SJCRH30 (cell line): ENCODE results near the gene LRRC46. TPM values are rescaled to one million over a fixed set of nuclear protein-coding genes. Genes with fewer than 3 reads are reported as not detected.

Experiments used
- DNase-seq, 2 experiments: peaks; one replicate each; pipeline ENCODE4 v3.0.0-alpha.2; 2015 to 2020
- H3K27ac ChIP-seq: fragments of 250-450 bp; sonication (Bioruptor Pico); 2 replicates; pipeline ENCODE4 v1.5.1; 2020; ENCODE audit warnings: mild to moderate bottlenecking, moderate library complexity
- H3K27me3 ChIP-seq: fragments of 250-450 bp; sonication (Bioruptor Pico); 2 replicates; pipeline ENCODE4 v1.5.1; 2020; ENCODE audit warnings: mild to moderate bottlenecking, moderate library complexity
- H3K36me3 ChIP-seq: fragments of 250-450 bp; sonication (Bioruptor Pico); 2 replicates; pipeline ENCODE4 v1.5.1; 2020; ENCODE audit warnings: mild to moderate bottlenecking, moderate library complexity
- H3K4me1 ChIP-seq: fragments of 250-450 bp; sonication (Bioruptor Pico); 2 replicates; pipeline ENCODE4 v1.5.1; 2020; ENCODE audit warnings: mild to moderate bottlenecking, moderate library complexity
- H3K4me3 ChIP-seq: fragments of 250-450 bp; sonication (Bioruptor Pico); 2 replicates; pipeline ENCODE4 v1.5.1; 2020; ENCODE audit warnings: mild to moderate bottlenecking, moderate library complexity
- H3K9me3 ChIP-seq: fragments of 250-450 bp; sonication (Bioruptor Pico); replicated peaks from 2 replicates; pipeline ENCODE4 v1.5.1; 2020; ENCODE audit warnings: mild to moderate bottlenecking, moderate library complexity
- total RNA-seq: library from RNA; depleted of rRNA; stranded (reverse); fragments of >200 nt; shearing (Covaris generic); gene quantifications from 2 replicates; pipeline ENCODE4 v1.2.3, GENCODE V29; 2014

Gene LRRC46
- total RNA-seq, 1 experiment from 2014 or later, result 0.34 TPM

DNA sequence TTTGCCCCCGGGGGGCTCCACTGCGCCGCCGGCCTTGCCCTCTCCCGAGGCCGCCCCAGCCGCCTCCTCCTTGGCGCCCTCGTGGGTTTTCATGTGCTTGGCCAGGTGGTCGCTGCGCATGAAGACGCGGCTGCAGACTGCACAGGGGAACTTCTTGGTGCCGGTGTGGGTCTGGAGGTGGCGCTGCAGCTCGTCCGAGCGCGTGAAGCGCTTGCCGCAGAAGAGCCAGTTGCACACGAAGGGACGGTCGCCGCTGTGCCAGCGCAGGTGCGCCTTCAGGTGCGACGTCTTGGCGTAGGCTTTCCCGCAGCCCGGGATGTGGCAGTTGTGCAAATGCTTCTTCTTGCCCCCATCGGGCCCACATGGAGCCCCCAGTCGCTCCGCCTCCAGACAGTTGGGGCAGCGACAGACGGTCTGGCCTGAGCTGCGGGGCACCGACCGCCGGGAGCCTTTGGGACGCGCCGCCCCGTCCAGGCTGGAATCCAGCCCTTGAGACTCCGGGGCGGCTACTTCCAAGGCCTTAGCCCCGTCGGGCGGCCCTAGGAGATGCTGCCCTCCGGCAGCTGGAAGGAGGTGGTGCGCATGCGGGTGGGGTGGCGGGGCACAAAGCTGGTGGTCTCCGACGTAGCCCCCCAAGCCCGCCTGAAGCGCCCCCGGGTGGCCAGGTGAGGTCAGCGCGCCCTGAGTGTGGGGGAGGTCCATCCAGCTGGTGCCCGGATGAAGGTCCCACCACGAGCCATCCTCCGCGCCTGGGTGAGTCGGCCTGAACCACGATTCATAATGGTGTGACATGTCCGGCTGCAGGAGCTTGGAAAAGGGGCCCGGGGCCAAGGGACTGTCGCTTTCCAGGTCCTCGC lies 16.1 kb downstream of the LRRC46 start:
- H3K27me3 ChIP-seq, result peaks cover 68% of the 10 kb centered on the region

DNA sequence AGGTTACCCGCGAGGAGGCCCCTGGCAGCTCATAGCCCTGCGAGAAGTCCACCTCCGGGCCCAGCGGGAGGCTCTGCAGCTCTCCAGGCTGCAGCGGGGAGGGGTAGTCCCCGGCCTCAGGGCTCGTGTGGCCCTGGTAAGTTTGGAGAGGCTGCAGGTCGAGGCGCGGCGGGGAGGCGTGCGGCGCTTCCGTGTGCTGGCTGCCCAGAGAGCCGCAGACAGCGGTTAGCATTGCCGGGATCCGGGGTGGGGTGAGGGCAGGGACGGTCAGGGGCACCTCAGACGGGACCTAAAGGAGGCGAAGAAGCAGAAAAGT lies 16.7 kb downstream of the LRRC46 start:
- H3K9me3 ChIP-seq, result no peaks in the 10 kb centered on the region
- no peak for DNase-seq
- H3K27me3 ChIP-seq, result peaks cover 74% of the 10 kb centered on the region
- H3K27ac ChIP-seq, result no peak overlapping the region
- H3K36me3 ChIP-seq, result no peaks in the 10 kb centered on the region
- peaks cover 4% of the 10 kb centered on the region; the same call in 1 of the 2 replicates for H3K4me1 ChIP-seq
- H3K4me3 ChIP-seq, result no peak overlapping the region

More for the DNA sequence above, 16.1 kb downstream of the LRRC46 start:
- Histone ChIP-seq H3K9me3 (no peaks in the 10 kb centered on the region), H3K4me1 (peaks cover 4% of the 10 kb centered on the region; the same call in 1 of the 2 replicates), H3K4me3 (no peak overlapping the region), H3K27ac (no peak overlapping the region), H3K36me3 (no peaks in the 10 kb centered on the region)
- DNase-seq, result no peak

DNA sequence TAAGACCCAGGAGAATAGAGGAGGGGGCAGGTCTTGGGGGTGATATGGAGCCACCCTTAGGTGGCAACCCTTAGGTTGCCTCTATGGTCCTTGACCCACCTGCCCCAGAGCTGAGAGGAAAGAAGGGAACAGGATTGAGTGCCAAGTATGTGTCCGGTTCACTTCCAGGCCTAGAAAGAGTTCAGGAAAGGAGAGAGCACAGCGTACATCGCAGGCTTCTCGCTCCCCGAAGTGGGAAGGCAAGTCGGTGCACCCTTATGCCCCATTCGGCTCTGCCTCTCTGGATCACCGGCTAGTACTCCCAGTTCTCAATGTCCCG lies 18.9 kb downstream of the LRRC46 start:
- H3K27me3 ChIP-seq, result peaks cover 81% of the 10 kb centered on the region
- H3K27ac ChIP-seq, result no peak overlapping the region
- H3K4me1 ChIP-seq, result no peaks in the 10 kb centered on the region
- H3K4me3 ChIP-seq, result no peak overlapping the region
- no peaks in the 10 kb centered on the region for H3K36me3 ChIP-seq
- DNase-seq, result no peak
- H3K9me3 ChIP-seq, result no peaks in the 10 kb centered on the region

DNA sequence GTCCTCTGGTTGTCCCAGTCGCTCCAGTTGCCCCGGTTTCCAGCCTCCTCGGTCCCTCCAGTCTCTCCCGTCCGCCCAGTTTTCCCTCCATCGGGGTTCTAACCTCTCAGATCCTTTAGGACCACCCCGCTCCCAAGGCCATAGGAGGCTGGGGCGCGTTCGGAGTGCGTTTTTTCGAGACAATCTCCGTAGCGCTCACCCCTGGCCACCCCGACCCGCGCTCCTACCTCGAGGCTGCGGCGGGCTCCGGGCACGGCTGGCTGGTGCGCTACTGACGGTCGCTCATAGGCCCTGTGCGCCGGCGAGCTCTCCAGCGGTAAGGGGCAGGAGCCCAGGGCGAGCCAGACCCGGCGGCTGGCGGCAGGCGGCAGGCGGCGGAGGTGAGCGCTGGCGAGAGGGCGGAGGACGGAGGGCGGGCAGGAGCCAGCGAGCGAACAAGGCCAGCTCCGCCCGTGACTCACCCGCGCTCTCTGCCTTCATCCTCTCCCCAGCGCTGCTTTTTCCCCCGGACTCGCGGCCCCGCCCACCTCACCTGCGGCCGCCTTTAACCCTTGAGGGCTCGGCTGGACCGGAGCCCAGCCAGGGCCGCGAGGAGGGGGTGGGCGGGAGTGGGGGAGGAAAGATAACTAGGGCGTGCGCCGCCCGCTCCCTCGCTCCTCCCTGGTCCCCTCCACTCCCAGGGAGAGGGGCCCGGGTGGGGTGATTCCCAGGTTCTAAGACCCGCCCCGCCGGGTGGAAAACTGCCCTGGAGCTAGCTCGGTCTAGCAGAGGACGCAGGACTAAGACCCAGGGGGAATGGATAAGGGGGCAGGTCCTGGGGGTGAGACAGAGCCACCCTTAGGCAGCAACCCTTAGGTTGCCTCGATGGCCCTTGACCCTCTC lies 19.5 kb downstream of the LRRC46 start, which contains the start of gene SP6:
Gene SP6 (minus strand): TSS at position 472 of the 882 bp plus-strand sequence. CDS start 2,734 bp downstream, outside the sequence.
- H3K4me1 ChIP-seq, result no peaks in the 10 kb centered on the region
- H3K27ac ChIP-seq, result no peak within 1 kb of the TSS
- H3K9me3 ChIP-seq, result no peaks in the 10 kb centered on the region
- peak; percentile 45 to 58 for DNase-seq
- no peaks in the 10 kb centered on the region for H3K36me3 ChIP-seq
- H3K4me3 ChIP-seq, result peak within 1 kb of the TSS; percentile 3; the same call in 1 of the 2 replicates
- peaks cover 81% of the 10 kb centered on the region for H3K27me3 ChIP-seq

DNA sequence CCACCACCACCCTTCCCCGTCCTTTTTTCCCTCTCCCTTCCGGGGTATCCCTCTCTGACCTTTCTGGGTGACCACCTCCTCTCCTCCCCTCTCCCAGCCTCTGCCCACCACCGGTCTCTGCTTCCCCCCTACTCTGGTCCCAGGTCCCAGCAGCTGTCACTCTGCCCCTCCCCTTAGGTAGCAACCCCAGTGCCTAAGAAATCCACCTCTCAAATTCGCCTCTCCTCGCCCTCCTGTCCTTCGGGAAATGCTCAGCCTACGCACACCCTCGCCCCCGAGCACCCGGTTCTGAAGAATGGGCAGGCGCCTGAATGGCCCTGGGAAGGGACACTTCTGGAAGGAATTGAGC lies 20.3 kb downstream of the LRRC46 start:
- no peaks in the 10 kb centered on the region for H3K9me3 ChIP-seq
- peaks cover 80% of the 10 kb centered on the region for H3K27me3 ChIP-seq
- no peak overlapping the region for H3K27ac ChIP-seq
- H3K4me1 ChIP-seq, result no peaks in the 10 kb centered on the region
- no peak for DNase-seq
- no peaks in the 10 kb centered on the region for H3K36me3 ChIP-seq
- H3K4me3 ChIP-seq, result no peak overlapping the region

DNA sequence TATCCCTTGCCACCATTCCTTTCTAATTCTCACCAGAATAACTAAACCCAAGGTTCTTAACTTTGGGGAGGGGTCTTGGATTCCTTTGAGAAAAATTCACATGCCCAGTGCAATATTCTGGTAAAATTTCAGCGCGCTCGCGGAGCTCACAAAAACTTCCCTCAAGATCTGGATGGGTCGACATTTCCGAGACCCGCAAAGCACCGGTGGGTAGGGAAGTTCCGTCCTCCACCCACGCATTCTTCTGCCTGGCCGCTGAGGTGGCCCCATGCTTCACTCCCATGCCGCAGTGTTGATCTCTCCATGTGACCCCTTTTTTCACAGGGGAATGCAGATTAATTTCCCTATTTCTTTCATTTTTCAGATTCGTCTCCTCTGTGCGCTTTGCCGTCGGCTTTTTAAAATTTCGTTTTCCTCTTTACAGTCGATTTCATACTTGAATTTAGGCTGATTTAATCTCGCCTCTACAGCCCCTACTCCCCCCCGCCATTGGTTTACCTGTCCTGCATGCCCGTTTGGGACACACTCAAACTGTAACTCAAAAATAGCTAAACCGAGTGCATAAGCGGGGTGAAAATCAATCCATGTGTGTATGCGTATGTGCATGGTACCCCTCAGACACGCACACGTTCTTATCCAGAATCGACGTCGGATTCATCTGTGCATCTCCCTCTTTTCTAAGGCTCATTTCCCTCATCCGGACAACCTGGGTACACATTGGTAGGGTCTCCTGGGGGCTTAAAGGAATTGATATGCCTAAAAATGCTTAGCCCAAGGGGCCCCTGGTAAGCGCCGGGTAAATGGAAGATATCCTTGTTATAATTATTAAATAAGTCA lies 20.9 kb downstream of the LRRC46 start:
- no peak overlapping the region for H3K4me3 ChIP-seq
- no peaks in the 10 kb centered on the region for H3K9me3 ChIP-seq
- DNase-seq, result no peak
- peaks cover 78% of the 10 kb centered on the region for H3K27me3 ChIP-seq
- H3K36me3 ChIP-seq, result no peaks in the 10 kb centered on the region
- H3K4me1 ChIP-seq, result no peaks in the 10 kb centered on the region
- no peak overlapping the region for H3K27ac ChIP-seq

DNA sequence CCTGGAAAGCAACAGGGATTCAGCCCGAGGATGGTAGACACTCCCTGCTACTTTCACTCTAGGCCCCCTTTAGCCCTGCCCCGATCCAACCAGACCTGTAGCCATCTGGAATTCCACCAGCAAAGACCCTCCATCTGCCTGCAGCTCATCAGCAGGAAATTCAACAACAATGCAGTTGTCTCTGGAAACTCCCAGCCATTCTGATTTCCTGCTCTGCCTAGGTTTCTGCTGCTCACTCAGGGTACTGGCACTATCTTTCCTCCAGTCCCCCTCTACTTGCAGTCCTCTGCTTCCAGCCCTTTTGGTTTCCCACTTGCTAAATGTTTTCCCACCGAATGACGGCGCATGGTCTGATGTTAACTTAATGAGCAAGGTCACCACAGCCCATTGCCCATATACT lies 22.1 kb downstream of the LRRC46 start:
- H3K4me1 ChIP-seq, result no peaks in the 10 kb centered on the region
- no peak overlapping the region for H3K27ac ChIP-seq
- no peak overlapping the region for H3K4me3 ChIP-seq
- H3K9me3 ChIP-seq, result no peaks in the 10 kb centered on the region
- no peak for DNase-seq
- peaks cover 72% of the 10 kb centered on the region for H3K27me3 ChIP-seq
- H3K36me3 ChIP-seq, result no peaks in the 10 kb centered on the region

DNA sequence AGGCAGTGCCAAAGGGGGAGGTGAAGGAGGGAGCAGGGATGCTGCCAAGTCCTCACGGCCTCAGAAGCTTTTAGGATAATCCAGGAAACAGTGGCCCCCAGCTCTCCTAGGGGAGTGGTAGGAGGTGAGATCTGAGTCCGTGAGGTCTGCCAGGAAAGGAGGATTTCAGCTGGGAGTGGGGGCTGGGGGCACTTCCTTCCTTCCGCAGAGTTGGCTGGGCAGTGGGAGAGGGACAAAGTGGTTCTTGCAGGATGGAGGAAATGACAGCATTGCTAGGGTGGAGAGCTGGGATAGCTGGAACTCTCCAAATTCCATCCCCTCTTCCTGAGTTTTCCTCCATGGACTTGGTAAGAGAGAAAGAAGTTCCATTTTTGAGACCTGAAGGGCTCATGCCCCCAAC lies 24.3 kb downstream of the LRRC46 start:
- H3K27ac ChIP-seq, result no peak overlapping the region
- H3K36me3 ChIP-seq, result no peaks in the 10 kb centered on the region
- H3K4me1 ChIP-seq, result no peaks in the 10 kb centered on the region
- no peak for DNase-seq
- no peak overlapping the region for H3K4me3 ChIP-seq
- peaks cover 61% of the 10 kb centered on the region for H3K27me3 ChIP-seq
- H3K9me3 ChIP-seq, result no peaks in the 10 kb centered on the region

DNA sequence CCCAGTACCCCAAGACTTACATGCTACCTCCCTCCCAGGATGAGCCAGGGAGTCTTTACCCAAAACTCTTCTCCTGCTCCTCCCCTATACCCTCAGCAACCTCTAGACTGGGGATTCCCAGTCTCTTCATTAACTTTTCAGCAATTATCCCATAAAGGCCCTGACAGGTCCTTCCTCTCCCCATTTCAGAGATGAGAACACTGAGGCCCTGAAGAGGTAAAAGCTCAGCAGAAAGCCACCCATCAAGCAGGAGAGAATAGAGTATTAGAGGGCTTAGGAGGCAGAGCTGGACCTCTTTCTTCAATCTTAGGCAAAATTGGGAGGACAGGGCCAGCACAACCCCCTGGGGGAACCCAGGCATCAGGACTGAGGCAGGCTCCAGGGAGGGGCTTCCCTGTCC lies 25.4 kb downstream of the LRRC46 start:
- Histone ChIP-seq H3K4me1 (no peaks in the 10 kb centered on the region), H3K27ac (no peak overlapping the region), H3K27me3 (peaks cover 57% of the 10 kb centered on the region), H3K9me3 (no peaks in the 10 kb centered on the region), H3K36me3 (no peaks in the 10 kb centered on the region), H3K4me3 (no peak overlapping the region)
- DNase-seq, result no peak

DNA sequence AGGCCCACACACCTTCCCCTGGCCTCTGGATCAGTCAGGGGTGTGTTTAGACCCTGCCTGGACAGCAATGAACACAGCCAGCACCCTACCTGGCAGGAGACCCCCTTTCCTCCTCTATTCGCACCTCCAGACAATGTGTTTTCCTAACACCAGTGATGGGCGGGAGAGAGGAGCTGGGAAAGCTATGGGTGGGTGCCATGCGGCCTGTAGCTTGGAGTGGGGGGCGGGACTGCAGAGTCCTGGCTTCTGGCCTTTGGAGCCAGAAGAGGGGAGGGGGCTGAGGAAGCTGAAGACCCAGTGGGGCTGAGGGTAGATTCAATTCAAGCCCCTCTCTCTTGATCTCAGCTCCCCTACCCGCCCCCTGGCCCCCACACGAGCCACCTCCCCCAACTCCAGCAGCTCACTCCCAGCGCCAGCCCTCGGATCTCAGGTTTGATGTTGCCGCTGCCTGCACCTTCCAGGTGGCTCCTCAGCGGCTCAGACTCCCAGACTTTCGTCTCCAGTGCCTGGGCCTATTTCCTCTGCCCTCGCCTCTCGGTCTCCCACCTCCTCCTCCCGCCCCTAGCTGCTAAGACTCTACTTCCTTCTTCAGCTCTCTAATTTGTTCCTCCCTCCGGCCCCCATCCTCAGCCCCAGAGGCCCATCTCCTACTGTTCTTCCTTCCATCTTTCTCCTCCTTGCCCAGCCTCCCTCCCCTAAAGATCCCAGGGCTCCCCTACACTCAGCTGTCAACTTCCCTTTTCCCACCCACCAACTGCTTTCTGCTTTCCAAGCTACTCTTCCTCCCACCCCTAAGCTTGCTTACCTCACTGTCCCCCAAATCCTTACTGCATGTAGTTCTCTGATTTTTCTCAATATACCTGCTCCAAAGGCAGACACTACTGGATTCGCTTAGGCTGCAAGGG lies 26.3 kb downstream of the LRRC46 start:
- H3K4me1 ChIP-seq, result no peaks in the 10 kb centered on the region; the same call in 1 of the 2 replicates
- H3K27me3 ChIP-seq, result peaks cover 49% of the 10 kb centered on the region
- H3K27ac ChIP-seq, result no peak overlapping the region
- H3K36me3 ChIP-seq, result no peaks in the 10 kb centered on the region
- H3K4me3 ChIP-seq, result no peak overlapping the region
- no peak for DNase-seq
- no peaks in the 10 kb centered on the region for H3K9me3 ChIP-seq

DNA sequence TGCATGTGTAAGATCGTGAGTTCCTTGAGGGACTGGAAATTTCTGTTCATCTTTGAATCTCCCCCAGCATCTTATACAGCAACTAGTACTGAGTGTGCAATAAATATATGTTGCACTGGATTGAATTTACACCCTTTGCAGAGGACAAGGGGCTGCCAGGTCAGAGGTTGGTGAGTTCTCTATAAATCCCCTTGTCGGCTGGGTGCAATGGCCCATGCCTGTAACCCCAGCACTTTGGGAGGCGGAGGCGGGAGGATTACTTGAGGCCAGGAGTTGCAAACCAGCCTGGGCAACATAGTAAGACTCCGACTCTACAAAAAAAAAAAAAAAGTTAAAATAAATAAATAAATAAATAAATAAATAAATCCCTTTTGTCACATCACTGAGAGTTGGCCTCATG lies 28.9 kb downstream of the LRRC46 start:
- no peak for DNase-seq
- Histone ChIP-seq H3K9me3 (no peaks in the 10 kb centered on the region), H3K36me3 (no peaks in the 10 kb centered on the region), H3K27me3 (peaks cover 31% of the 10 kb centered on the region), H3K4me3 (no peak overlapping the region), H3K4me1 (no peaks in the 10 kb centered on the region; the same call in 1 of the 2 replicates), H3K27ac (no peak overlapping the region)

DNA sequence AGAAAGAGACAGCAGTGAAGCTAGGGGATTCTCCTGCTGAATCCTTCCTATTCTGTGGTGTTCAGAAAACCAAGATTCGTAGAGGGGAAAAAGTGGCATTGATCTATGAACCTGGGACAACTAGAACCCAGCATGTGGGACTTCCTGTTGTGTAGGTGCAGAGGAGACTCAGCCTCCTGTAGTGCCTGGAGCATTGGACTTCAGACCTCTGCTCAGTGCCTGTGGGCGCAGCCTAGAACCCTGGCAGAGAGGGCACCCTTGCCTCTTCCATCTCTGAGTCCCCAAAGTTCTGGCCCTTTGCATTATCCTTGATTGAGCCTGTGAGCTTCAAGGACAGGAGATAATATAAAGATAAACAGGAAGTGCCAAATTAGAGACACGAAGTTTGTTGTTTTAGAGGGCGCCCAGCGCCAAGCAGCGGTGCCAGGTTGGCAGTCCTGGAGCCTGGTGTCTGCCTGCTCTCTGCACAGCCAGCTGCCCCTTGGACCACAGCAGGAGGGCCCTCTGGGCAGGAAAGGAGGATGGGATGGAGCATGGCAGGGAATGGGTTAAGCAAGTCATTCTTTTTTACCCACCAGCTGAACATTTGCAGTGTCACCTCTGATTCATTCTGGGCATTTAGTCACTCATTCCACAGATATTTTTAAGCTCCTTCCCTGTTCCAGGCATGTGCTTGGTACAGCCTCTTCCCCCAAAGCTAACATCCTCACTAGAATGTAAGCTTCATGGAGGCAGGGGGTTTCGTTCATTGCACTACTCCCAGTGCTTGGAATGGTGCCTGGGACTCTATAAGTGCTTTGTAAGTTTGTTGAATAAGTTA lies 31.4 kb downstream of the LRRC46 start:
- no peaks in the 10 kb centered on the region for H3K9me3 ChIP-seq
- H3K36me3 ChIP-seq, result no peaks in the 10 kb centered on the region
- DNase-seq, result no peak
- no peak overlapping the region for H3K4me3 ChIP-seq
- H3K27me3 ChIP-seq, result peaks cover 30% of the 10 kb centered on the region
- H3K4me1 ChIP-seq, result no peaks in the 10 kb centered on the region; the same call in 1 of the 2 replicates
- H3K27ac ChIP-seq, result no peak overlapping the region

DNA sequence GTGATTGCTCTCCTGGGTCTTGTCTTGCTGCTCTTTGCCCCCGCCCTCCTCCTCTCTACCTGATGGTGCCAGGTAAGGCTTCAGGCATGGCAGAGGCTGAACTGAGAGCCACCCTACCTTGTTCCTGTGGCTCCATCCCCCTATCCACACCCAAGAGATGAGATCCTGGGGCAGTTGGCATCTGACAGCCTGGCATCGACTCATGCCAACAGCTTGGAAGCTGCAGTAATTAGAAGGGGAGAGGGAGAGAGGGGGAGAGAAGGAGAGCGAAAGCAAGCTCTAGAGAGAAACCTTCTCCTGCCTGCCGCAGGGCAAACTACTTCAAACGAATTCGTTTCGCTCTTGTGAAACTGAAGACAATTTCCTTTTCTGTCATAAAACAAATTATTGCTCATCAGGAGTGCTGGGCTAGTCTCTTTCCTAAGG lies 33.3 kb downstream of the LRRC46 start:
- no peak overlapping the region for H3K27ac ChIP-seq
- DNase-seq, result no peak
- H3K36me3 ChIP-seq, result no peaks in the 10 kb centered on the region
- no peaks in the 10 kb centered on the region for H3K9me3 ChIP-seq
- H3K4me3 ChIP-seq, result no peak overlapping the region
- H3K27me3 ChIP-seq, result peaks cover 27% of the 10 kb centered on the region
- H3K4me1 ChIP-seq, result no peaks in the 10 kb centered on the region; the same call in 1 of the 2 replicates
